PC-3 (cell line): Measurements from ENCODE around the gene A3GALT2. TPM values are rescaled to one million over a fixed set of nuclear protein-coding genes. Genes with fewer than 3 reads are reported as not detected.

Experiments
- ATAC-seq: fragments of 200-7000 bp; cut with Tn5 transposase; 2 replicates; pipeline ENCODE4 v1.9.1; 2020; ENCODE audit warnings: mild to moderate bottlenecking, moderate library complexity
- BruUV-seq: library from RNA; stranded (reverse); fragments of 400-500 nt; replicated peaks from 2 replicates; lab custom pipeline; 2021; lab: Mats Ljungman, UMichigan
- CTCF ChIA-PET: fragments of 300-600 bp; sonication (Branson Sonifier 250); formaldehyde crosslinking; loops from one replicate; lab custom pipeline; 2022; ENCODE audit warnings: antibody characterized with exemption; lab: Charles Lee
- POLR2A ChIA-PET: fragments of 300-600 bp; sonication (Branson Sonifier 250); formaldehyde crosslinking; loops from one replicate; lab custom pipeline; 2022; ENCODE audit warnings: antibody characterized with exemption; ENCODE audit not compliant: unreplicated experiment; lab: Charles Lee
- DNase-seq: peaks from one replicate; pipeline ENCODE4 v3.0.0-alpha.2; 2015
- H2AFZ ChIP-seq: fragments of 300-600 bp; sonication (generic); 2 replicates; pipeline ENCODE4 v1.6.0; 2016; ENCODE audit warnings: antibody characterized with exemption, low read length
- H3F3A ChIP-seq: fragments of 300-600 bp; sonication (generic); one replicate; pipeline ENCODE4 v1.6.0; 2017; ENCODE audit warnings: antibody characterized with exemption, low read length, control low read depth, mild to moderate bottlenecking; ENCODE audit not compliant: unreplicated experiment
- H3K27ac ChIP-seq: fragments of 300-600 bp; sonication (generic); 2 replicates; pipeline ENCODE4 v1.5.1; 2016; ENCODE audit warnings: mild to moderate bottlenecking, low read length
- H3K27me3 ChIP-seq: fragments of 300-600 bp; sonication (generic); 2 replicates; pipeline ENCODE4 v1.6.1; 2016; ENCODE audit warnings: low read length, mixed read lengths
- H3K36me3 ChIP-seq: fragments of 300-600 bp; sonication (generic); 2 replicates; pipeline ENCODE4 v1.6.1; 2016; ENCODE audit warnings: low read depth, mixed run types, low read length, mixed read lengths
- H3K4me1 ChIP-seq: fragments of 300-600 bp; sonication (generic); 2 replicates; pipeline ENCODE4 v1.5.1; 2016; ENCODE audit warnings: low read length; ENCODE audit not compliant: insufficient read depth
- H3K4me2 ChIP-seq: fragments of 300-600 bp; sonication (generic); 2 replicates; pipeline ENCODE4 v1.6.0; 2016; ENCODE audit warnings: low read length
- H3K4me3 ChIP-seq: fragments of 300-600 bp; sonication (generic); 2 replicates; pipeline ENCODE4 v1.5.1; 2016; ENCODE audit warnings: mild to moderate bottlenecking, low read length, mixed read lengths
- H3K79me2 ChIP-seq: fragments of 300-600 bp; sonication (generic); 2 replicates; pipeline ENCODE4 v1.6.1; 2017; ENCODE audit warnings: low read length, mixed read lengths
- H3K9ac ChIP-seq: fragments of 300-600 bp; sonication (generic); 2 replicates; pipeline ENCODE4 v1.6.0; 2016; ENCODE audit warnings: mild to moderate bottlenecking, low read length
- H3K9me2 ChIP-seq: fragments of 300-600 bp; sonication (generic); replicated peaks from 2 replicates; pipeline ENCODE4 v1.6.1; 2016; ENCODE audit warnings: mixed run types, low read length, mixed read lengths
- H3K9me3 ChIP-seq: fragments of 300-600 bp; sonication (generic); 2 replicates; pipeline ENCODE4 v1.6.1; 2016; ENCODE audit warnings: low read length, mixed read lengths
- H4K20me1 ChIP-seq: fragments of 300-600 bp; sonication (generic); 2 replicates; pipeline ENCODE4 v1.6.1; 2016; ENCODE audit warnings: low read length, mixed read lengths
- EZH2 ChIP-seq: fragments of 300-600 bp; sonication (generic); IDR thresholded peaks from one replicate; pipeline ENCODE4 v1.6.1; 2017; ENCODE audit warnings: antibody characterized with exemption, mild to moderate bottlenecking, low read length; ENCODE audit not compliant: unreplicated experiment
- EZH2phosphoT487 ChIP-seq: fragments of 300-600 bp; sonication (generic); IDR thresholded peaks from 2 replicates; pipeline ENCODE4 v1.6.1; 2018; ENCODE audit warnings: mild to moderate bottlenecking, antibody characterized with exemption, low read length, borderline replicate concordance
- intact Hi-C: fragments of 100-400 bp; cut with micrococcal nuclease; formaldehyde crosslinking; loops from 2 replicates; pipeline ENCODE4 v1.9.0; 2023
- total RNA-seq: library from RNA; depleted of rRNA; stranded (reverse); fragments of >200 nt; gene quantifications from 2 replicates; pipeline ENCODE4 v1.2.3, GENCODE V29; 2014
- TF ChIP-seq, protein P1 (sequence below): fragments of 300-600 bp; sonication (generic); conservative IDR thresholded peaks from 2 replicates; pipeline ENCODE4 v1.5.1; 2017; ENCODE audit warnings: antibody characterized with exemption, low read depth, mild to moderate bottlenecking, low read length

The A3GALT2 gene
- total RNA-seq, 1 experiment from 2014 or later: not detected

DNA sequence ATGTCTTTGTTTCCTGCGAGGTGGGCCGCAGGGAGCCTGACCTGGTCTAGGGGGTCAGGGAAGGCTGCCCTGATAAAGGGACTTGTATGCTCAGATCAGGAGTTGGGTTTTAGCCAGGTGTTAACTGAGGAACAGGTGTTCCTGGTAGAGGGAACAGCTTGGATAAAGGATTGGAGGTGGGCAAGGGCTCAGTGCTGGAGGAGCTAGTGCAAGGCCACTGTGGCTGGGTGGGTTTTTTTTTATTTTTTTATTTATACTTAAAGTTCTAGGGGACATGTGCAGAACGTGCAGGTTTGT, 31.1 kb downstream of the A3GALT2 start:
- Histone ChIP-seq H3K4me2 (no peak overlapping the region), H3K9ac (no peak overlapping the region), H2AFZ (no peak overlapping the region), H3K4me1 (no peaks in the 10 kb centered on the region), H3K4me3 (no peak overlapping the region), H3K27ac (no peak overlapping the region), H3K9me3 (no peaks in the 10 kb centered on the region), H3K9me2 (no peaks in the 10 kb centered on the region), H3K36me3 (no peaks in the 10 kb centered on the region), H3F3A (no peaks in the 10 kb centered on the region), H3K27me3 (no peaks in the 10 kb centered on the region), H3K79me2 (no peaks in the 10 kb centered on the region), H4K20me1 (no peaks in the 10 kb centered on the region)
- TF ChIP-seq, protein P1, sequence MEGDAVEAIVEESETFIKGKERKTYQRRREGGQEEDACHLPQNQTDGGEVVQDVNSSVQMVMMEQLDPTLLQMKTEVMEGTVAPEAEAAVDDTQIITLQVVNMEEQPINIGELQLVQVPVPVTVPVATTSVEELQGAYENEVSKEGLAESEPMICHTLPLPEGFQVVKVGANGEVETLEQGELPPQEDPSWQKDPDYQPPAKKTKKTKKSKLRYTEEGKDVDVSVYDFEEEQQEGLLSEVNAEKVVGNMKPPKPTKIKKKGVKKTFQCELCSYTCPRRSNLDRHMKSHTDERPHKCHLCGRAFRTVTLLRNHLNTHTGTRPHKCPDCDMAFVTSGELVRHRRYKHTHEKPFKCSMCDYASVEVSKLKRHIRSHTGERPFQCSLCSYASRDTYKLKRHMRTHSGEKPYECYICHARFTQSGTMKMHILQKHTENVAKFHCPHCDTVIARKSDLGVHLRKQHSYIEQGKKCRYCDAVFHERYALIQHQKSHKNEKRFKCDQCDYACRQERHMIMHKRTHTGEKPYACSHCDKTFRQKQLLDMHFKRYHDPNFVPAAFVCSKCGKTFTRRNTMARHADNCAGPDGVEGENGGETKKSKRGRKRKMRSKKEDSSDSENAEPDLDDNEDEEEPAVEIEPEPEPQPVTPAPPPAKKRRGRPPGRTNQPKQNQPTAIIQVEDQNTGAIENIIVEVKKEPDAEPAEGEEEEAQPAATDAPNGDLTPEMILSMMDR: no peak
- TF ChIP-seq EZH2phosphoT487 (no peak), EZH2 (no peak)
- DNase-seq (no peak), ATAC-seq (no peak)
- POLR2A ChIA-PET: no interaction called here
- no TSS peak for BruUV-seq
- intact Hi-C loops: no loop called here
- CTCF ChIA-PET: no interaction called here

DNA sequence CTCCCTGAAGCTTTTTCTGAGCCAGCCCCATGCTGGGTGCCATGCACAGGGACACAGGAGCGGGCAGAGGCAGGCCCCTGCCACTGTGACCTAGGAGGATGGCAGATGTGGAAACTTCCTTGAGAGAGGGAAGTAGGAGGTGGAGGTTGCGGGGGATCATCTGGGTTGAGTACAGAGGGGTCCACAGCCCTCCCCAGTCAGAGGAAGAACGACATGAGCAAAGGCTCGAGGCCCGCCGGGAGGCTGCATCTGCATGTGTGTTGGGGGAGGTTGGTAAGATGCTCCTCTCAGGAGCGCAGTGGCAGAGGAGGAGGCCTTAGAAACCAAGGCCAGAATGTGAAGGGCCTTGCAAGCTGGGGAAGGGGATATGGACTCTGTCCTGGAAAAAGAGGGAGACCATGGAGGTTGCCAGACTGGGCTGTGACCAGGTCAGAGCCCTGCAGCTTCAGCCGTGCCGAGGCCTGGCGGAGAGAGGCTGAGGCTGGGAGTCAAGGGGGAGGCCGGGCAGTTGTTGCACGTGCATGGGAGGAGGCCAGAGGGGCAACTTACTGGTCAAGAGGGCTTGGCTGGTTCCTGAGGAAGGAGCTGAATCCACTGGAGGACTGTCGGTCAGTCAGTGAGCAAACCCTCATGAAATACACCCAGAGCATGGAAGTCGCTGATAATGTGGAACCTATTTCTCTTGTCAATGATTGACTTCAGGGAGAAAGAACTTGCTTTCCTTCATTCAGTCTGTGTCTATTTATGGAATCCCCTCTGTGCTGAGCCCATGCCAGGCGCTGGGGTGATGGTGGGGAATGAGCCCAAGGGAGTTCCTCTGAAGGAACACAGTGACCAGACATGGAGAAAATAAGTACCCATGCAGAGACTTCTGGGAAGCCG, 31.7 kb downstream of the A3GALT2 start:
- no TSS peak for BruUV-seq
- H3K9me3 ChIP-seq: no peaks in the 10 kb centered on the region
- H3K36me3 ChIP-seq: no peaks in the 10 kb centered on the region
- no peak for DNase-seq
- TF ChIP-seq EZH2phosphoT487 (no peak), EZH2 (no peak)
- TF ChIP-seq, protein P1: no peak
- ATAC-seq: no peak
- H2AFZ ChIP-seq: no peak overlapping the region
- H3K4me2 ChIP-seq: no peak overlapping the region
- H3K9ac ChIP-seq: no peak overlapping the region
- no peaks in the 10 kb centered on the region for H3K79me2 ChIP-seq
- H3F3A ChIP-seq: no peaks in the 10 kb centered on the region
- H3K4me3 ChIP-seq: no peak overlapping the region
- ChIA-PET POLR2A (no interaction called here), CTCF (no interaction called here)
- H3K4me1 ChIP-seq: no peaks in the 10 kb centered on the region
- no peaks in the 10 kb centered on the region for H3K27me3 ChIP-seq
- no peaks in the 10 kb centered on the region for H4K20me1 ChIP-seq
- H3K9me2 ChIP-seq: no peaks in the 10 kb centered on the region
- intact Hi-C loops: no loop called here
- no peak overlapping the region for H3K27ac ChIP-seq

- Histone ChIP-seq H3K4me3 (no peak overlapping the region), H3K9me2 (no peaks in the 10 kb centered on the region), H3K4me2 (no peak overlapping the region), H3K27ac (no peak overlapping the region), H2AFZ (no peak overlapping the region), H4K20me1 (no peaks in the 10 kb centered on the region), H3K9me3 (no peaks in the 10 kb centered on the region), H3K36me3 (no peaks in the 10 kb centered on the region), H3K4me1 (no peaks in the 10 kb centered on the region), H3K27me3 (no peaks in the 10 kb centered on the region), H3K79me2 (no peaks in the 10 kb centered on the region), H3K9ac (no peak overlapping the region), H3F3A (no peaks in the 10 kb centered on the region)
- BruUV-seq: no TSS peak
- no peak for DNase-seq
- ATAC-seq: no peak
- ChIA-PET POLR2A (no interaction called here), CTCF (no interaction called here)
- intact Hi-C loops: no loop called here
- TF ChIP-seq, protein P1: no peak
- TF ChIP-seq EZH2: no peak
- TF ChIP-seq EZH2phosphoT487: no peak
Observed at GRCh38 chr1:33287317-33287716, 33.6 kb downstream of the A3GALT2 start.
